Progenitor cell of endocrine pancreas (in vitro differentiated cells): Measurements from ENCODE around the gene MLPH. TPM values are rescaled to one million over a fixed set of nuclear protein-coding genes. Genes with fewer than 3 reads are reported as not detected.

Experiments
- DNase-seq: peaks from one replicate; pipeline ENCODE4 v3.0.0; 2021; ENCODE audit warnings: low spot score; ENCODE audit not compliant: unreplicated experiment
- H3K27ac Mint-ChIP-seq: 2 replicates; pipeline ENCODE4 v1.8.0; 2021; ENCODE audit warnings: mild to moderate bottlenecking, moderate library complexity, mixed read lengths
- H3K27me3 Mint-ChIP-seq: 2 replicates; pipeline ENCODE4 v1.8.0; 2021; ENCODE audit warnings: mixed read lengths
- H3K36me3 Mint-ChIP-seq: 2 replicates; pipeline ENCODE4 v1.8.0; 2022; ENCODE audit warnings: mixed read lengths; ENCODE audit not compliant: insufficient read depth
- H3K4me1 Mint-ChIP-seq: 2 replicates; pipeline ENCODE4 v1.8.0; 2021; ENCODE audit warnings: low read depth, mixed read lengths
- H3K4me3 Mint-ChIP-seq: 2 replicates; pipeline ENCODE4 v1.8.0; 2021; ENCODE audit warnings: low read depth, mild to moderate bottlenecking, moderate library complexity, mixed read lengths
- H3K9me3 Mint-ChIP-seq: 2 replicates; pipeline ENCODE4 v1.8.0; 2021; ENCODE audit warnings: low read depth, mixed read lengths
- CTCF ChIP-seq: fragments of 200-600 bp; sonication (generic); IDR thresholded peaks from one replicate; pipeline ENCODE4 v1.5.0; 2021; ENCODE audit warnings: antibody characterized with exemption, mild to moderate bottlenecking; ENCODE audit not compliant: unreplicated experiment
- total RNA-seq: library from RNA; stranded (reverse); gene quantifications from 2 replicates; pipeline ENCODE4 v1.2.1, GENCODE V29; 2021

The MLPH gene
- total RNA-seq, 1 donor from 2014 or later, result 1.2 TPM

DNA sequence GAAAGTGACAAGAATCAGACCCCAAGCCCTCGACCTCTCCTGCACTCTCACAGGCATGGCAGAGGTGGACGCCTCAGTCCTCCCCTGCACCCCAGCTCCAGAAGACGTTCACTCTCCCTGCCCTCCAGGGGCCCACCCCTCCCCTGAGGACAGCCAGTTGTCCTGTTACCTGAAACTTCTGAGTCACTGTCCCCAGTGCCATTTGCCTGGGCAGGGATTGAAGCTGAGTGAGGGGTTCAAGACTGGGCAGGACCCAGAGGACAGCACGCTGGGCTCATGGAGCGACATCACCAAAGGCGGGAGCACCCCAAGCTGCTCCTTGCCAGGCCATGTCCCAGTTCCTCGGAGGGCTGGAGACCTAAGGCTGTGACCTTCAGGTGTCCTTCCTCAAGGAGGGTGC is 38.9 kb upstream of the MLPH start:
- no peaks in the 10 kb centered on the region for H3K4me1 Mint-ChIP-seq
- H3K27me3 Mint-ChIP-seq, result peaks cover 36% of the 10 kb centered on the region
- TF ChIP-seq CTCF, result no peak
- DNase-seq, result no peak
- H3K9me3 Mint-ChIP-seq, result no peaks in the 10 kb centered on the region
- no peak overlapping the region for H3K4me3 Mint-ChIP-seq
- no peaks in the 10 kb centered on the region for H3K36me3 Mint-ChIP-seq
- no peak overlapping the region for H3K27ac Mint-ChIP-seq

DNA sequence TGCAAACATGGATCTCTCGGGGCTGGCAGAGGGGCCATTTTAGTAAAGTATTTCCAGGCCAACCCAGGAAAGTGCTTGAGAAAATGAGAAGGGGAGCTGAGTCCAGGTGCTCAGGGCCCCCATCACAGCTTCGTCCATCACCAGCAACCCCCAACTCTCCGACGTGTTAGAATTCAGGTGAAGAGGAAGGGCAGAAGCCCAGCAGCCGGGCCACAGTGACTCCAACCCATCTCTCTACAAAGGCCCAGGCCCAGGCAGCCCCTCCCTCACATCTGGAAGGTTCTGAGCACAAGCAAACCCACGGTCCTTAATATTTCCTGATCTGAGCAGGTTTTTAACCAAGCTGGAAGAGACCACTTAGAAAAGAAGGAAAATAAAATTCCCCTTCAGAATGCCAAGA is 38.4 kb upstream of the MLPH start:
- no peak for DNase-seq
- H3K27me3 Mint-ChIP-seq, result peaks cover 39% of the 10 kb centered on the region
- no peaks in the 10 kb centered on the region for H3K9me3 Mint-ChIP-seq
- H3K4me3 Mint-ChIP-seq, result no peak overlapping the region
- H3K4me1 Mint-ChIP-seq, result no peaks in the 10 kb centered on the region
- no peak for TF ChIP-seq CTCF
- no peaks in the 10 kb centered on the region for H3K36me3 Mint-ChIP-seq
- H3K27ac Mint-ChIP-seq, result no peak overlapping the region

DNA sequence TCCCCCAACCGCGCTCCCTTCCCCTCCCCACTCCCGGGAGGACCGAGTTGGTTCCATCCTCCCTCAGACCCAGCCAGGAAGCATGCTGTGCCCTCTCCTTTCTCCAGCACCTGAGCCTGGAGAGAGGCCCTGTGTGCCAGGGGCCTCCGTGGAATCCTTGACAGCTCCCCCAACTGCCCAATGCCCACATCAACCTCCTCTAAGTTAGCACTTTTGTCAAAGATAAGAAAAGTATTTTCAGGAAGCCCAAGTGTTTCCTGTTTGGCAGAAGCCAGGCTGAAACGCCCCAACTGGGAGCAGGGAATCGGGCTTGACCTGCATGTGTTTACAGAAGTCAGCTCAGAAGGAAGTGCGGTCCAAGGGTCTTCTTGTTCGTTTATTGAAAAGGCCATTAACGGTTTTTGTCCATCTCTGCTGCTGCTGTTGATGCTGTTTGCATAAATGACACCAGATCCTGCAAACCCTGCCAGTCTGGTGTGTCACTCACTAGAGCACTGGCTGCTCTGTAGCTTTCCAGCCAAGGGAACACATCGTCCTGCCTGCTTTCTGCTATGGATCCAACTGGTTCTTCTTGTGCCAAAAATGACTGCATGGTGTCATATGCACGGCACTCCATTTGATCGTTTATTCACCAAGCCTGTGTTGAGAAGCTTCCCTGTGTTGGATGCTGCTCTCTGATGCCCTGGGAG is 37.7 kb upstream of the MLPH start:
- no peaks in the 10 kb centered on the region for H3K9me3 Mint-ChIP-seq
- no peaks in the 10 kb centered on the region for H3K4me1 Mint-ChIP-seq
- H3K27me3 Mint-ChIP-seq, result peaks cover 34% of the 10 kb centered on the region
- no peak for DNase-seq
- no peaks in the 10 kb centered on the region for H3K36me3 Mint-ChIP-seq
- H3K4me3 Mint-ChIP-seq, result no peak overlapping the region
- H3K27ac Mint-ChIP-seq, result no peak overlapping the region
- no peak for TF ChIP-seq CTCF

GRCh38 chr2:237450108-237450507 is 36.9 kb upstream of the MLPH start:
- Mint-ChIP-seq H3K27me3 (peaks cover 34% of the 10 kb centered on the region), H3K4me3 (no peak overlapping the region), H3K36me3 (no peaks in the 10 kb centered on the region), H3K4me1 (no peaks in the 10 kb centered on the region), H3K27ac (no peak overlapping the region), H3K9me3 (no peaks in the 10 kb centered on the region)
- TF ChIP-seq CTCF, result no peak
- no peak for DNase-seq

DNA sequence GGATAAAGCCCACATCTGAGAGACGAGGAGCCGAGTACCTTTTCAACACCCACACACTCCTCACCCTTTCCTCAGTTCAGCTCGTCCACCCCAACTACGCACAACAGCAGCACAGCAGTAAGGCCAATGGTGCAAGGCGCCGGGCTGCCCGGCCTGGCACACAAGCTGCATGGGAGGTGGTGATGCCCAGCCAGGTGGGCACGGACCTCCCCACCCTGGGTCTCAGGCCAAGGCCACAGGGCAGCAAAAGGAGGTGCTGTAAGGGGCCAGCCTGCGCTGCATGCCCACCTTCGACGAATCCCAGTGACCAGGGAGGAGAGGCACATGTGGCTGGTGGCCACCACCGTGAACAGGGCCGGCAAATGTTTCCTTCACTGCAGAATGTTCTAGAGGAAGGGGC is 36.5 kb upstream of the MLPH start:
- TF ChIP-seq CTCF, result no peak
- no peak overlapping the region for H3K4me3 Mint-ChIP-seq
- H3K27ac Mint-ChIP-seq, result no peak overlapping the region
- H3K27me3 Mint-ChIP-seq, result peaks cover 34% of the 10 kb centered on the region
- H3K4me1 Mint-ChIP-seq, result no peaks in the 10 kb centered on the region
- H3K36me3 Mint-ChIP-seq, result no peaks in the 10 kb centered on the region
- no peak for DNase-seq
- no peaks in the 10 kb centered on the region for H3K9me3 Mint-ChIP-seq
